ENCODE results near the gene MUC20.
"Not testable (repeated sequence)": the region's sequence is repeated elsewhere in the genome, so short reads cannot be mapped to it uniquely, and the experiment has no call there.

Gene MUC20

DNA sequence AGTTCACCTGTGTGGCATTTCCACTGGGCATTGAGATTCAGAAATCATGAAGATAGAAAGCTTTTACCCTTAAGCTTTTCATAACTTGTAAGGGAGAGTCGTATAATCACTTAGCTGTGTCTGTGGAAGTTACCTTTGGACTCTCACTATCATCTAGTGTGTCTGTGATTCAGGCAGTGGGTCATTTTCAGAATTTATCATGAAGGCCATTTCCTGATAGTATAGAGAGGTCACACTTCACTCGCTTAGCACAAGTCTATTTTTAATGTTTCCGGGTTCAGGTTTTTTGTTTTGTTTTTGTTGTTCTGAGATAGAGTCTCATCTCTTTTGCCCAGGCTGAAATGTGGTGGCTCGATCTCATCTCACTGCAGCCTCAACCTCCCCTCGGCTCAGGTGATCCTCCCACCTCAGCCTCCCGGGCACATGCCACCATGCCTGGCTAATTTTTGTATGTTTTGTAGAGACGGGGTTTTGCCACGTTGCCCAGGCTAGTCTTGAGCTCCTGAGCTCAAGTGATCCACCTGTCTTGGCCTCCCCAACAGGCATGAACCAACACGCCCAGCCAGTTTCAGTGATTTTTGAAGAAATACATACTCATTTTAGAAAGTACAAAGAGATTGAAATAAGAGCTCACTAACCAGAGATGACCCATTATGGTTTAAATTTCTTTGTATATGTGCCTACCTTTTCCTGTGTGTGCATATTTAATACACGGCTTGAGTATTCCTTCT is 36.1 kb upstream of the MUC20 start:
- H3K9ac ChIP-seq (ENCODE audit: low read length); H3K23ac ChIP-seq (ENCODE audit: low read length); H2AK5ac ChIP-seq (ENCODE audit: low read length); H4K12ac ChIP-seq (ENCODE audit: low read depth, low read length); H3K79me2 ChIP-seq (ENCODE audit: control insufficient read depth, insufficient read depth, low read length, poor library complexity); H4K8ac ChIP-seq (ENCODE audit: low read depth, low read length); H3K4me3 ChIP-seq (ENCODE audit: low read depth, low read length); H3K79me1 ChIP-seq (ENCODE audit: low read length); H3K18ac ChIP-seq (ENCODE audit: low read length); H3K14ac ChIP-seq (ENCODE audit: low read length); H4K91ac ChIP-seq (ENCODE audit: low read depth, low read length); H2BK12ac ChIP-seq (ENCODE audit: low read length); H3K4me1 ChIP-seq (ENCODE audit: control insufficient read depth in 1 of 2, insufficient read depth in 2 of 2, low read length in 2 of 2); H3K27me3 ChIP-seq (ENCODE audit: insufficient read depth, low read length); H3K4me2 ChIP-seq (ENCODE audit: low read length); H2AFZ ChIP-seq (ENCODE audit: insufficient read depth, low read length, poor library complexity); H3K27ac ChIP-seq (ENCODE audit: low read depth, low read length); H3K9me3 ChIP-seq (ENCODE audit: insufficient read depth, low read depth, low read length); H3K4ac ChIP-seq (ENCODE audit: low read depth, low read length); H2BK120ac ChIP-seq (ENCODE audit: insufficient read depth, low read length, poor library complexity); DNase-seq; H2BK5ac ChIP-seq (ENCODE audit: low read depth, low read length, poor library complexity): not testable (repeated sequence)
- WGBS (ENCODE audit: extremely low coverage, insufficient coverage, insufficient read length): no CpG with 5 or more reads among the region's 10 CpGs
- peaks cover 24 to 27% of the 10 kb centered on the region in 2 experiments for H3K36me3 ChIP-seq (ENCODE audit: control insufficient read depth in 1 of 2, insufficient read depth in 2 of 2, low read length in 2 of 2)

GRCh38 chr3:195686537-195687208 is 34.1 kb upstream of the MUC20 start:
- not testable (repeated sequence) for H3K18ac ChIP-seq (ENCODE audit: low read length); H3K27me3 ChIP-seq (ENCODE audit: insufficient read depth, low read length); H3K4me3 ChIP-seq (ENCODE audit: low read depth, low read length); H3K79me1 ChIP-seq (ENCODE audit: low read length); DNase-seq; H3K4me1 ChIP-seq (ENCODE audit: control insufficient read depth in 1 of 2, insufficient read depth in 2 of 2, low read length in 2 of 2); H2AFZ ChIP-seq (ENCODE audit: insufficient read depth, low read length, poor library complexity); H2AK5ac ChIP-seq (ENCODE audit: low read length); H4K8ac ChIP-seq (ENCODE audit: low read depth, low read length); H4K91ac ChIP-seq (ENCODE audit: low read depth, low read length); H2BK5ac ChIP-seq (ENCODE audit: low read depth, low read length, poor library complexity); H3K4ac ChIP-seq (ENCODE audit: low read depth, low read length); H2BK120ac ChIP-seq (ENCODE audit: insufficient read depth, low read length, poor library complexity); H4K12ac ChIP-seq (ENCODE audit: low read depth, low read length); H3K27ac ChIP-seq (ENCODE audit: low read depth, low read length); H3K79me2 ChIP-seq (ENCODE audit: control insufficient read depth, insufficient read depth, low read length, poor library complexity); H3K14ac ChIP-seq (ENCODE audit: low read length); H3K23ac ChIP-seq (ENCODE audit: low read length); H3K9ac ChIP-seq (ENCODE audit: low read length); H3K9me3 ChIP-seq (ENCODE audit: insufficient read depth, low read depth, low read length); H3K4me2 ChIP-seq (ENCODE audit: low read length); H2BK12ac ChIP-seq (ENCODE audit: low read length)
- peaks cover 27% of the 10 kb centered on the region in 2 experiments for H3K36me3 ChIP-seq (ENCODE audit: control insufficient read depth in 1 of 2, insufficient read depth in 2 of 2, low read length in 2 of 2)
- WGBS (ENCODE audit: extremely low coverage, insufficient coverage, insufficient read length): no CpG with 5 or more reads among the region's 15 CpGs

GRCh38 chr3:195687209-195687760 is 33.5 kb upstream of the MUC20 start:
- not testable (repeated sequence) for H3K18ac ChIP-seq (ENCODE audit: low read length); H3K27me3 ChIP-seq (ENCODE audit: insufficient read depth, low read length); H3K9ac ChIP-seq (ENCODE audit: low read length); H4K12ac ChIP-seq (ENCODE audit: low read depth, low read length); H3K4ac ChIP-seq (ENCODE audit: low read depth, low read length); H4K91ac ChIP-seq (ENCODE audit: low read depth, low read length); H4K8ac ChIP-seq (ENCODE audit: low read depth, low read length); H3K23ac ChIP-seq (ENCODE audit: low read length); H2BK12ac ChIP-seq (ENCODE audit: low read length); H3K79me1 ChIP-seq (ENCODE audit: low read length); H3K4me1 ChIP-seq (ENCODE audit: control insufficient read depth in 1 of 2, insufficient read depth in 2 of 2, low read length in 2 of 2); H3K14ac ChIP-seq (ENCODE audit: low read length); H2BK5ac ChIP-seq (ENCODE audit: low read depth, low read length, poor library complexity); DNase-seq; H3K4me3 ChIP-seq (ENCODE audit: low read depth, low read length); H3K27ac ChIP-seq (ENCODE audit: low read depth, low read length); H2BK120ac ChIP-seq (ENCODE audit: insufficient read depth, low read length, poor library complexity); H3K79me2 ChIP-seq (ENCODE audit: control insufficient read depth, insufficient read depth, low read length, poor library complexity); H2AFZ ChIP-seq (ENCODE audit: insufficient read depth, low read length, poor library complexity); H3K9me3 ChIP-seq (ENCODE audit: insufficient read depth, low read depth, low read length); H2AK5ac ChIP-seq (ENCODE audit: low read length); H3K4me2 ChIP-seq (ENCODE audit: low read length)
- no CpG with 5 or more reads among the region's 15 CpGs for WGBS (ENCODE audit: extremely low coverage, insufficient coverage, insufficient read length)
- peaks cover 31% of the 10 kb centered on the region in 2 experiments for H3K36me3 ChIP-seq (ENCODE audit: control insufficient read depth in 1 of 2, insufficient read depth in 2 of 2, low read length in 2 of 2)

- H3K27me3 ChIP-seq (ENCODE audit: insufficient read depth, low read length); H3K4me3 ChIP-seq (ENCODE audit: low read depth, low read length); H3K79me2 ChIP-seq (ENCODE audit: control insufficient read depth, insufficient read depth, low read length, poor library complexity); H2BK12ac ChIP-seq (ENCODE audit: low read length); H4K12ac ChIP-seq (ENCODE audit: low read depth, low read length); H3K9me3 ChIP-seq (ENCODE audit: insufficient read depth, low read depth, low read length); H3K27ac ChIP-seq (ENCODE audit: low read depth, low read length); H3K14ac ChIP-seq (ENCODE audit: low read length); H3K4ac ChIP-seq (ENCODE audit: low read depth, low read length); H3K4me2 ChIP-seq (ENCODE audit: low read length); H4K8ac ChIP-seq (ENCODE audit: low read depth, low read length); H3K23ac ChIP-seq (ENCODE audit: low read length); DNase-seq; H4K91ac ChIP-seq (ENCODE audit: low read depth, low read length); H2BK5ac ChIP-seq (ENCODE audit: low read depth, low read length, poor library complexity); H3K9ac ChIP-seq (ENCODE audit: low read length); H3K79me1 ChIP-seq (ENCODE audit: low read length); H2AK5ac ChIP-seq (ENCODE audit: low read length); H2BK120ac ChIP-seq (ENCODE audit: insufficient read depth, low read length, poor library complexity); H2AFZ ChIP-seq (ENCODE audit: insufficient read depth, low read length, poor library complexity); H3K18ac ChIP-seq (ENCODE audit: low read length); H3K4me1 ChIP-seq (ENCODE audit: control insufficient read depth in 1 of 2, insufficient read depth in 2 of 2, low read length in 2 of 2): not testable (repeated sequence)
- H3K36me3 ChIP-seq (ENCODE audit: control insufficient read depth in 1 of 2, insufficient read depth in 2 of 2, low read length in 2 of 2): peaks cover 31 to 32% of the 10 kb centered on the region in 2 experiments
- no CpG with 5 or more reads among the region's 14 CpGs for WGBS (ENCODE audit: extremely low coverage, insufficient coverage, insufficient read length)
These were observed 32.2 kb upstream of the MUC20 start for GRCh38 chr3:195688471-195689183.
